ENCODE data around the gene ARRDC2. TPM values are rescaled to one million over a fixed set of nuclear protein-coding genes. Genes with fewer than 3 reads are reported as not detected.

The ARRDC2 gene
- total RNA-seq, 4 donors from 2014 or later: 18.7 to 77.9 (median 43.1) TPM

GRCh38 chr19:18043676-18044075, 35.7 kb downstream of the ARRDC2 start:
- DNase-seq: no peak
- TF ChIP-seq POLR2A (IDR thresholded peaks at IDR 0.05) (no peak), CTCF (IDR thresholded peaks at IDR 0.05) (no peak)
- no peaks in the 10 kb centered on the region for H3K36me3 ChIP-seq
- no peaks in the 10 kb centered on the region for H3K4me1 ChIP-seq
- H3K27ac ChIP-seq: no peak overlapping the region
- H3K27me3 ChIP-seq: no peaks in the 10 kb centered on the region
- no peaks in the 10 kb centered on the region for H3K9me3 ChIP-seq
- no peak overlapping the region for H3K4me3 ChIP-seq
- intact Hi-C loops (cut with DNase I; ENCODE audit: low total_unique reads): no loop called here

DNA sequence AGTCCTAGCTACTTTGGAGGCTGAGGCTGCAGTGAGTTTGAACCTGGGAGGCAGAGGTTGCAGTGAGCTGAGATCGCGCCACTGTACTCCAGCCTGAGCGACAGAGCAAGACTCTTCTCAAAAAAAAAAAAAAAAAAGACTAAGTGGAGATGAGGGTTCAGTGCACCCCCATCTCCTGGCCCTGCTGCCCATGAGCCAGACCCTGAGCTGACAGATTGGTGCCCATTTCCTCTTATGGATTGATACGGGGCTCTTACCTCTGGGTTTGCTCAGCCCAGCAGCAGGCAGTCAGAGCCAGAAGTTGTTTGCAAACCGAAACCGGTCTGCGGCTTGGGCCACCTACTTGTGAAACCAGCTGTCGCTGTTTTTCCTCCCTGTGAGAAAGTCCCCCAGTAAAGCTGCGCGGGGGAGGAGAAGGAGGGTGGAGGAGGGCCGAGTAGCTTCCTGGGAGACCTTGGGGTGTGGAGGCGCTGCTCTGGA, 36.9 kb downstream of the ARRDC2 start:
- Histone ChIP-seq H3K9me3 (no peaks in the 10 kb centered on the region), H3K27ac (peak overlapping the region; percentile 33 to 52)
- peak; percentile 38 to 49 for DNase-seq

GRCh38 chr19:18045307-18046050, 37.5 kb downstream of the ARRDC2 start:
- Histone ChIP-seq H3K27ac (peak overlapping the region; percentile 33 to 52), H3K9me3 (no peaks in the 10 kb centered on the region), H3K36me3 (no peaks in the 10 kb centered on the region), H3K27me3 (no peaks in the 10 kb centered on the region), H3K4me3 (peak overlapping the region; percentile 14 to 27), H3K4me1 (no peaks in the 10 kb centered on the region)
- intact Hi-C loops (cut with DNase I; ENCODE audit: low total_unique reads): no loop called here
- TF ChIP-seq CTCF (IDR thresholded peaks at IDR 0.05) (no peak), POLR2A (IDR thresholded peaks at IDR 0.05) (no peak)
- DNase-seq: no peak

More for the DNA sequence above, 36.9 kb downstream of the ARRDC2 start:
- intact Hi-C loops (cut with DNase I; ENCODE audit: low total_unique reads): no loop called here
- no peaks in the 10 kb centered on the region for H3K4me1 ChIP-seq
- TF ChIP-seq POLR2A (IDR thresholded peaks at IDR 0.05): no peak
- no peak for TF ChIP-seq CTCF (IDR thresholded peaks at IDR 0.05)
- peak overlapping the region; percentile 14 to 27 for H3K4me3 ChIP-seq
- no peaks in the 10 kb centered on the region for H3K27me3 ChIP-seq
- no peaks in the 10 kb centered on the region for H3K36me3 ChIP-seq

DNA sequence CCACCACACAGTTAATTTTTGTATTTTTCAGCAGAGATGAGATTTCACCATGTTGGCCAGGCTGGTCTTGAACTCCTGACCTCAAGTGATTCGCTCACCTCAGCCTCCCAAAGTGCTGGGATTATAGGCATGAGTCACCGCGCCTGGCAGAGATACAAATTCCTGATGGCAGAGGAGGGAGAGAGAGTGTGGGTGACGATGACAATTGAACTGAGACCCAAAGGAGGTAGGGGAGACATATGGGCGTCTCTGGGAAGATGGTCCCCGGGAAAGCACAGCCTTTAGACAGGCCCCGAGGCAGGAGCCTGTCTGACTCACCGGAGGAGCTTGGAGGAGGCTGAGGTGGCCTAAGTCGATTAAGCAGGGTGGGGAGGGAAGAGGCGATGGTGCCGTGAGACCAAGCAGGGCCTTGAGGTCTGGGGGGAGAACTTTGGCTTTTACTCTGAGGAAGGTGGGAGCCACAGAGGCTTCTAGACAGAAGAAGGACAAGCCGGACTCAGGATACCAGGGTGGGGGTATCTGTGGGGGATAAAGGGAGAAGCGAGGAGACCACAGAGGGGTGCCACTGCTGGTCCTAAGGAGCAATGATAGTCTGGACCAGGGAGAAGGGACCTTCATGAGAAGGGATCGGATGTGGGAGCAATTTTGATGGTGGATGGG, 38.2 kb downstream of the ARRDC2 start:
- H3K27ac ChIP-seq: peak overlapping the region in 1 of 2 donors; percentile 33
- peak in 1 of 2 donors; percentile 24 for DNase-seq
- H3K4me3 ChIP-seq: no peak overlapping the region
- no peaks in the 10 kb centered on the region for H3K27me3 ChIP-seq
- no peaks in the 10 kb centered on the region for H3K4me1 ChIP-seq
- no peaks in the 10 kb centered on the region for H3K36me3 ChIP-seq
- no peak for TF ChIP-seq CTCF (IDR thresholded peaks at IDR 0.05)
- TF ChIP-seq POLR2A (IDR thresholded peaks at IDR 0.05): no peak
- intact Hi-C loops (cut with DNase I; ENCODE audit: low total_unique reads): no loop called here
- no peaks in the 10 kb centered on the region for H3K9me3 ChIP-seq

GRCh38 chr19:18049385-18049784, 41.4 kb downstream of the ARRDC2 start:
- DNase-seq: peak; percentile 73 to 82
- Histone ChIP-seq H3K27ac (peak overlapping the region; percentile 64 to 76), H3K9me3 (no peaks in the 10 kb centered on the region), H3K4me1 (peaks cover 0 to 4% of the 10 kb centered on the region in 2 donors), H3K36me3 (no peaks in the 10 kb centered on the region), H3K4me3 (no peak overlapping the region), H3K27me3 (no peaks in the 10 kb centered on the region)
- TF ChIP-seq CTCF (IDR thresholded peaks at IDR 0.05): no peak
- TF ChIP-seq POLR2A (IDR thresholded peaks at IDR 0.05): peak in 1 of 2 donors; percentile 63
- intact Hi-C loops (cut with DNase I; ENCODE audit: low total_unique reads): no loop called here
